ENCODE measurements around the gene AGMAT. TPM values are rescaled to one million over a fixed set of nuclear protein-coding genes. Genes with fewer than 3 reads are reported as not detected.
A peak's percentile ranks its signal among the peaks of the same experiment; 100 is the strongest.

Gene AGMAT
- total and polyA plus RNA-seq, 2 of the 13 experiments (the other 11 are each of a cell fraction or from before 2014, with no cell fraction given), result 59.1 to 174 TPM

- TF ChIP-seq LCORL (IDR thresholded peaks at IDR 0.05) (no peak), LCORL (CRISPR knock-in tag; IDR thresholded peaks at IDR 0.05) (peak; percentile 52; the same call in 1 of the 2 replicates), KDM2A (CRISPR knock-in tag; IDR thresholded peaks at IDR 0.05; ENCODE audit: borderline replicate concordance, low read depth) (peak; percentile 49; the same call in 1 of the 2 replicates), POLR2AphosphoS5 (IDR thresholded peaks at IDR 0.05; ENCODE audit: low read depth, low read length) (no peak), ZNF33B (CRISPR knock-in tag; IDR thresholded peaks at IDR 0.05) (no peak), ZHX1 (CRISPR knock-in tag; IDR thresholded peaks at IDR 0.05; ENCODE audit: low read depth) (no peak), MLX (CRISPR knock-in tag; IDR thresholded peaks at IDR 0.05) (no peak), HOXA5 (CRISPR knock-in tag; IDR thresholded peaks at IDR 0.05) (no peak), WIZ (CRISPR knock-in tag; IDR thresholded peaks at IDR 0.05) (no peak), ZNF652 (CRISPR knock-in tag; IDR thresholded peaks at IDR 0.05; ENCODE audit: borderline replicate concordance, low read depth) (no peak), EP300 (IDR thresholded peaks at IDR 0.05; ENCODE audit: low read depth in 2 of 2, low read length in 2 of 2) (no peak), EP300 (CRISPR knock-in tag; IDR thresholded peaks at IDR 0.05; ENCODE audit: borderline replicate concordance) (no peak), MXD4 (CRISPR knock-in tag; IDR thresholded peaks at IDR 0.05) (no peak), CSRNP1 (CRISPR knock-in tag; IDR thresholded peaks at IDR 0.05) (no peak), IRF9 (CRISPR knock-in tag; IDR thresholded peaks at IDR 0.05; ENCODE audit: borderline replicate concordance) (no peak), SRY (CRISPR knock-in tag; IDR thresholded peaks at IDR 0.05) (no peak), RXRB (CRISPR knock-in tag; IDR thresholded peaks at IDR 0.05; ENCODE audit: borderline replicate concordance) (no peak; the same call in 1 of the 2 replicates), AKNA (CRISPR knock-in tag; IDR thresholded peaks at IDR 0.05; ENCODE audit: borderline replicate concordance) (no peak), ZSCAN21 (CRISPR knock-in tag; IDR thresholded peaks at IDR 0.05; ENCODE audit: borderline replicate concordance) (no peak)
Observed at GRCh38 chr1:15524283-15525049, 60.4 kb downstream of the AGMAT start (continued).
